G401.6 (cell line): ENCODE measurements around the gene INPP5A.
"Not testable (repeated sequence)": the region's sequence is repeated elsewhere in the genome, so short reads cannot be mapped to it uniquely, and the experiment has no call there.

Experiments
- FAIRE-seq: peaks from 2 replicates; lab custom pipeline; 2012; peaks lifted over from hg19 to GRCh38; lab: Jason Lieb, UNC

Gene INPP5A

DNA sequence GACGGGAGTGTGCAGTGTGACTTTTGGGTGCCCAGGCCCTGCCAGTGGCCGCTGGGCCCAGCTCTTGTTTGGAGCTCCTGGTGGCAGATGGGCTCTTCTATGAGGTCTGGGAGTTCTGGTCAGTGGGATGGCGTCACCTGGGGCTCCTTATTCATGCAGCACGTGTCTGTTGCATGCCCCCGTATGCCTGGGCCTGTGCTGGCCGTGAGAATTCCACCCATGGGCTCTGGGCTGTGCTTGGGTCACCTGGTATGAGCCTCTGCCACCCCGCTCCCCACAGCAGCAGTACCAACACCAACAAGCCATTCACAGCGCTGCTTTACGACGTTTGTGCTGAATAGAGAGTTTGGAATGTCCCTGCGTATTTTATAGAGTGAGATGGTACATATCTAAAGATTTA, 27.1 kb downstream of the INPP5A start:
- no peak for FAIRE-seq

DNA sequence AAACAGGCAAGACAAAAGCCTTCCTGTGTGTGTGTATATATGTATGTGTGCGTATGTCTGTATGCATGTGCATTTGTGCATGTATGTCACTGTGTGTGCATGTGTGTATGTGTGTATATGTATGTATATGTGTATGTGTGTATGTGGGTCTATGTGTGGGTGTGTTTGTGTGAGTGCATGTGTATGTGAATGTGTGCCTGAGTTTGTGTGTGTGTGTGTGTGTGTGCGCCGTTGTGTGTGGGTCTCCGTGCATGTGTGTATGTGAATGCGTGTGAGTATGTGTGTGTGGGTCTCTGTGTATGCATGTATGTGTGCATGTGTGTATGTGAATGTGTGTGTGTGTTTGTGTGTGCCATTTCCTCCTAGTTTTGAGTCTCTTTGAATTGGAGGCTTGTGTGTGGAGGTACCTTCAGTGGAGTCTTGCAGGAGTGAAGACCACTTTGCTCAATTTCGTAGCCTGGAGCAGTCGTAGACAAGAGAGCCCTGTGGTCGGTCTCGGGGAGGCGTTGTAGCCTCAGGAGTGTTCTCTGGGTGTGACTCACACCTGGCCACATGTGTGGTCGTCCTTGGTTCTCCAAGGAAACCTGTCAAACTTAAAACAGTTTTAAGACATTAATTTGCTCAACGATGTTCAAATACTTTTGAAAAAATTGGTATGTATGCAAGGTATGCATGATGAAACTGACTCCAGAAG, 28.1 kb downstream of the INPP5A start:
- FAIRE-seq: no peak

DNA sequence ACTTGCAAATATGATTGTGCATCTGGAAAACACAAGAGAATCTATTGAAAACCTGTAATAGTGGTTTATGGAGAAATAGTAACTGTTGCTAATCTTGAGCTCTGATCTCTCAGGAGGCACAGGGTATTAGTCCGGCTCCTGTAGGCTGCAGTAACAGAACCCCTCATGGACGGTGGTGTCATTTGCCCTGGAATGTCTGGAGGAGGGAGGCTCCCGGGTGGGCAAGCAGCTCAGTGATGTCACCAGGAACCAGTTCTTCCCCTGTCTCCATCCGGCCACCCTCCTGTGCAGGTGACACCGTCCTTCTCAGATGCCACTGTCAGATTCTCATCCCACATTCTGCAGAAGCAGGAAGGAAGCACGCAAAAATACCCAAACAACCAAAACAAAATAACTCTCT, 29.3 kb downstream of the INPP5A start:
- no peak for FAIRE-seq

DNA sequence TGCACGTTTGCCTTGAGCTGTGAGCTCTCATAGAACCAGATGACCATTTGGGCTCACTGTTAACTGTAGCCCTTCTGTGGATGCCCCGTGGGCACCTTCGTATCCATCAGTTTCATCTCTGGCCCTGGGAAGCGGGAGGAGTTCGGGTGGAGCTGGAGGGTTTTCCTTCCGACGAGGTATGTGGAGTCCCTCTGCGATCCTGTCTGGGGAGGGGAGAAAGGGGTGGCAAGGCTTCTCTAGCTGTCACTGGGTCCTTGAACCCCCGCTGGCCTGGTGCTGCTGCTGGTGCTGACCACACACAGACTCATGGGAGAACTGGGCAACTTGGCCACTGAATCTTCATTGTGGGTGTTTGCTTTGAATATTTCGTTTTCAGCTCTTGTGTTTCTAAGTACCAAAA, 32.7 kb downstream of the INPP5A start:
- FAIRE-seq: no peak

DNA sequence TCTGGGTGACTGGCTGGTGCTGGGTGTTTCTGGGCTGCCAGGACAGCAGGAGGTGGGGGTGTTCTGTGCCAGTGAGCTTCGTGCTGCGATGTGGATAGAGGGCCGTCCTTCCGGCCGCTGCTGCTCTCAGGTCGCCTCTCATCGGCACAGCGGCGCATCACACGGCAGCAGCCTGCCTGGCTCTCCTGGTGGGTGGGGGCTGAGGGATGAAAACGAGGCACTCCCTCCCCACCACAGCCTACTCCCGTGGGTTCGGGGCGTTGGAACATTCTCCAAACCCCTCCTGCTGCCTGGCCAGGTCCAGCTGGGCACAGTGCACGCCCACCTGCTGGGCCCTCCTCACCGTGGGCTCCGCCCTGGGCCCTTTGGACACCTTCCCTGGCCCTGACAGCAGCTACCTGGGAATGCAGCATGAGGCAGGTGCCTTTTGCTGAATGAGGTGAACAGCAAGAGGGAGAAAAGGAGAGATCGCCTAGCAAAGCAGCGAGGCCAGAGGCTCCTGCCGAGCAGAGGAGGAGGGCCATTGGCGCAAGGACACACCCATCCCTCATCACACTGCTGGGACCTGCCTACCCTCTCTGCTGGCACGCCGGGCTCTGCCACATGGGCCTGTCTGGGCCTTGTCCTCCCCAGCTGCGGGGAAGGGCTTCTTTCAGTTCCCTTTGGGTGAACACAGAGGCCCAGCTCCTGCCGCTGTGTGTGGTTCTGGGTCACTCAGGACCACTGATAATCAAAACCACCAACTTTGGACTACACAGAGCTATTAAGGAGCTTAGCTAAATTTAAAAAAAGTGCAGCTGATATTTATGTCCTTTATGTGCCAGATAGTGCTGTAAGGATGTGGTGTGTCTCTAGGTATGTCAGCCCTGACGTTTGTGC, 33.4 kb downstream of the INPP5A start:
- FAIRE-seq: no peak

DNA sequence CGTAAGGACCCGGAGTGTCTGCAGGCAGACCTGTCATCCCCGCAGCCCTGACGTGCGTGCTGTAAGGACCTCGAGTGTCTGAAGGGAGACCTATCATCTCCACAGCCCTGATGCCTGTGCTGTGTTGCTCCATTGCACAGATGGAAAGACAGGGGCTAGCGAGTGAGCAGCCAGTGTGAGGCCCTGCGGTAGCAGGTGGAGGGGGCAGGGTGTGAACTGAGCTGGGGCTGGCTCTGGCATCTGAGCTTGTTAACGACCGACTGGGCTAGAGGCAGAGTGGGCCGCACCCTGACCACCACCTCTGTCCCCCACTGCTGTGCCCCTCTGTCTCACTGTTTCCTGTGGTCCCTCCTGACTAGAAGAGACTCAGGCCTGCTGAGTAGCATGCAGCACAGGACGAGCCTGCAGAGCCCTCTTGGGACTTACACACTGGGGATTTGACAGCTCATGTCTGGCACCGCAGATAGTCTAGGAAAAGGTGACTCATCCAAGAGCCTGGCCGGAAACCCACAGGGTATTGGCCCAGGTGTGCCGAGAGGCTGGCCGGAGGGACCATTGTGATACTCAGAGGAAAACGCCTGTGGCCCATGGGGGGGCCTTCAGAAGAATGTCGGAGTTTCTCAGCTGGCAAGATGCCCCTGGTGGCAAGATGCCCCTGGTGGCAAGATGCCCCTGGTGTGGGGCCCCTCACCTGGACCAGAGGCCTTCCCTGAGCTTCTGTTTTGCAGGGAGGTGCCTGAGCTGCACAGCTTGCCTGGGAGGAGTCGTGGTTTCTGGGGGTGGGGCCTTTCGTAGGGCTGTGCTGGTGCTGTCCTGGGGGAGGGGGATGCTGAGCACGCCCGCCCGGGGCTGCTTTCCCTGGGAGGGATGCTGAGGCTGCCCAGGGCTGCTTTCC, 34.3 kb downstream of the INPP5A start:
- FAIRE-seq: no peak

DNA sequence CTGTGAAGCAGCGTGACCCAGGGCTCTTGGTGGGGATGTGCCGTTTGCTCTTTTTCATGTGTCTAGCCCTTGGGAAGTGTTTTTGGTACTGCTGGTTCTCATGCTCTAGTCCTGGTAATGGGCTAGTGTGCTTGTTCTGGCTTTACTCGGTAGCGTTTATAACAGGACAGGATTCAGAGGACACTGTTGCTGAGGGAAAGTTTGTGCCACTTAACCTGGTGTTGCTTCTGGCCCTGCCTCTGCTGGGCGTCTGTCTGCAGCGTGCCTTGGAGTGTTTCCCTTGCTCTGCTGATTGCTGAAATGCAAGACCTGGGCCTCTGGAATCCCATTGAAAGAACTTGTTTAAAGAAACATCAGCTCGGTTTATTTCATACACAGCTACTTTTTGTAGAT, 35.0 kb downstream of the INPP5A start:
- peak; percentile 93 for FAIRE-seq

DNA sequence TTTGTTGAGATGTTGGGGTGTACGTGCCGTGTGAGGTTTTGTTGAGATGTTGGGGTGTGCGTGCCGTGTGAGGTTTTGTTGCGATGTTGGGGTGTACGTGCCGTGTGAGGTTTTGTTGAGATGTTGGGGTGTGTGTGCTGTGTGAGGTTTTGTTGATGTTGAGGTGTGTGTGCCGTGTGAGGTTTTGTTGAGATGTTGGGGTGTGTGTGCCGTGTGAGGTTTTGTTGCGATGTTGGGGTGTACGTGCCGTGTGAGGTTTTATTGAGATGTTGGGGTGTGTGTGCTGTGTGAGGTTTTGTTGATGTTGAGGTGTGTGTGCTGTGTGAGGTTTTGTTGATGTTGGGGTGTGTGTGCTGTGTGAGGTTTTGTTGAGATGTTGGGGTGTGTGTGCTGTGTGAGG, 35.4 kb downstream of the INPP5A start:
- not testable (repeated sequence) for FAIRE-seq

DNA sequence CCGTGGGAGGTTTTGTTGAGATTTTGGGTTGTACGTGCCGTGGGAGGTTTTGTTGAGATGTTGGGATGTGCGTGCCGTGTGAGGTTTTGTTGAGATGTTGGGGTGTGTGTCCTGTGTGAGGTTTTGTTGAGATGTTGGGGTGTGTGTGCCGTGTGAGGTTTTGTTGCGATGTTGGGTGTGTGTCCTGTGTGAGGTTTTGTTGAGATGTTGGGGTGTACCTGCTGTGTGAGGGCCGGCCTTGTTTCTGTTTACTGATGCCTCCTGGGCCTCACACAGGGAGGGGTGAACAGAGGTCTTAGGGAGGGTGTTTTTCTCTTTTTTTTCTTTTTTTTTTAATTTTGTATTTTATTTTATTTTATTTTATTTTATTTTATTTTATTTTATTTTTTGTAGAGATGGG, 36.7 kb downstream of the INPP5A start:
- no peak for FAIRE-seq

DNA sequence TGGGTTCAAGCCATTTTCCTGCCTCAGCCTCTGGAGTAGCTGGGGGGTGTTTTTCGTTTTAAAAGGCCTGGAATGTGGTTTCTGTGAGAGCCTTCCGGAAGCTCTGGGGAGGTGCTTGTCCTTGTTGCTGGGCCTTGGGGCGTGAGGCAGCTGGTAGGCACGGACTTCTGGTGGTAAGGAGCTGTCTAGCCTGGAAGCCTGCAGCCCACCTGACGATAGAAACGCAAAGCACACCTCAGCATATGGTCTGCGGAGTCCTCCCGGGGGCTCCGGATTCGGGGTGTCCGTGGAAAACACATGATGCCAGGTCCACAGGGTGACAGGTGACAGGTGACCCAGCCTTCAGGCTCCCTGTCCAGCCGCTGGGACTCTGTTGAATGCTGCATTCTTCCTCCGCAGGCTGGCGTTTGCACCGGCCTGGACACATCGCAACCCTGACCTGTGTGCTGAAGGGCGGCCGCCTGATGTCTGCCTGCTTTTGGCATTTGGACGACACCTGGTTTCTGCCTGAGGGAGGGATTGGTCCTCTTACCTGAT, 37.3 kb downstream of the INPP5A start:
- FAIRE-seq: no peak

DNA sequence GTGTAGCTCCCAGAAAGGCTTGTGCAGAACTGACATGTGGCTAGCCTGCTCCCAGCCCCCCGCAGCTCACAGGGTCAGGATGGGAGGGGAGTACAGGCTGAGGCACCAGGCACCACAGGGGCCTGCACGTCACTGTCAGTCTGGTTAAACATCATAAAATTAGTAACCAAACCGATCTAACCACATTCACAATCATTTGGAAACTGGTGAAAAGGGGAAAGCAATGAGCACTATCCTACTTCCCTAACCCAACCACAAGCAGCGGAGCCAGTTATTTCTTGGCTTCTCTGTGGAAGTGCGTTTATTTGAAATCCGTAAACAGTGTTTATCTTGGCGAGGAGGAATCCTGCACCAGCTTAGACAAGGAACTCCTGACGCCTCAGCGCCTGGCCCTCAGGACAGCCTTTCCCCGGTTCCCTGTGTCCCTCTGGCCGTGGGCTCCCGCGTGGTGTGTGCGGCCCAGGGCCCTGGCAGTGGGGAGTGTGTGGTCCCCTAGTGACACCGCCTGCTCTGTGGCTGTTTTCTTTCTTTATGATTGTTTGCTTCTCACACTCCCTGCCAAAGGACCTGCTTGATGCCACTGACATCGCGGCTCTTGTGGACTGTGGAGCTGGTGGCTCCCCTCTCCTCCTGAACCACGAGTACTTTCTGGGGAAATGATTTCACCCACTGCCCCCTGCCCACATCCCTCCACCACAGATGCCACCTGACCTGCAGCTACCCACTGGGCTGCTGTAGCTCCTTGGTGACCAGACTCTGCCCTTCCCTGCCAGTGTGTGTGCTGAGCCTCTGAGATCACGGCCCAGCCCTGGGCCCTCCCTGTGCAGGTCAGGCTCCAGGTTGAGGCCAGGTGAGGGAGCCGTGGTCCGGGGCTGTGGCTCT, 38.0 kb downstream of the INPP5A start:
- no peak for FAIRE-seq

DNA sequence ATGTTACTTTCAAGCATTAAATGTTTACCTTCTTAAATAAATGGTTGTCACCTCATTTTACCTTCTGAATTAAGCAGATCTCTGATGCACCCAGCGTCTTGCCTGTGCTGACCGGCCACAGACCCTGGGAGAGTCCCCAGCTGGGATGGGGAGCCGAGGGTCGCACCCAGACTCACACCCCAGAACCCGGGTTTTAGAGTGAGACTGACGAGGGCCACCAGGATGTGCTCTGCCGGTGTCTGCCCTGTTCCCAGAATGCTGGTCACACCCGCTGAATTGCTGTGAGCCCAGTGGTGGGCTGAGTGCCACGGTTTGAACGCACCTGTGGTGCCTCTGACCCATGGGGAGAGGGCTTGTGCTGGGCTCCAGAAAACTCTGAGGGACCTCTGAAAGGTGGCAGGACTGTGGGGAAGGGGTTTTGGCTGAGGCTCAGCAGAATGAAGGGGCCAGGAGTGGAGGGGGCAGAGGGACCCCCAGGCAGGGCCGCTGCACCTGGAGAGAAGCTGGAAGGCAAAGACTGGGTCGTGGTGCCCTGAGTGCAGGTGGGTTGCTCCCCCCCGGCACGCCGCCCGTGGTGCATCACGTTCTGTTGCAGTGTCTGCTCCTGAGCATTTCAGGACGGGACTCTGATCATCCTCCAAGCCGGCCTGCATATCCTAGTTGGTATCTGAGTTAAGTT, 39.2 kb downstream of the INPP5A start:
- FAIRE-seq: no peak

DNA sequence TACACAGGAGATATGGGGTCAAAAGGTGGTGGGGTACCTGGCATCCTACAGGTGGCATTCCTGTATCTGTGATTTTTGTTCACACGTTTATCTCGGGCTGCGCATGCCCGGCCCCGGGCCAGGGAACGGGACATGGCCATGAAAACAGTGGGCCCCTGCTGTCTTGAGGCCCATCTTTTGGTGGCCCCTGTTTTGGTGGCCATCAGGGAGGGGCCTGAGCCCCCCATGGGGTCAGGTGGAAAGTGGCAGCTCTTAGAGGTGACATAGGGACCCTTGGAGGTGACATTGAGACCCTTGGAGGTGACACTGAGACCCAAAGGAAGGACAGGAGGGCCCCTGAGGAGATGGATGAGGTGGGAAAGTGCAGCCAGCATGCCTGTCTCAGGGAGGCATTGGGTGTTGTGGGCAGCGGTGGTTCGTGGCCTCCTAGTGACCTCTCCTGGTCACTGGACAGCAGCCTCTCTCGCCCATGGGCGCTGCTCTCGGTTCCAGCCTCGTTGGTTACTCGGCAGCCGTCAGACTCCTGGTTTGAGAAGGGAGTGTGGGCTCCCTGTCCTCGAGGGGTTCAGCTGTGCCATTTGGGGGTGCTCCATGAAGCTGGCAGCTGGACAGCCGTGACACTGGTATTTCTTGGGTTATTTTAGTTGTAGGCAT, 39.9 kb downstream of the INPP5A start:
- no peak for FAIRE-seq

DNA sequence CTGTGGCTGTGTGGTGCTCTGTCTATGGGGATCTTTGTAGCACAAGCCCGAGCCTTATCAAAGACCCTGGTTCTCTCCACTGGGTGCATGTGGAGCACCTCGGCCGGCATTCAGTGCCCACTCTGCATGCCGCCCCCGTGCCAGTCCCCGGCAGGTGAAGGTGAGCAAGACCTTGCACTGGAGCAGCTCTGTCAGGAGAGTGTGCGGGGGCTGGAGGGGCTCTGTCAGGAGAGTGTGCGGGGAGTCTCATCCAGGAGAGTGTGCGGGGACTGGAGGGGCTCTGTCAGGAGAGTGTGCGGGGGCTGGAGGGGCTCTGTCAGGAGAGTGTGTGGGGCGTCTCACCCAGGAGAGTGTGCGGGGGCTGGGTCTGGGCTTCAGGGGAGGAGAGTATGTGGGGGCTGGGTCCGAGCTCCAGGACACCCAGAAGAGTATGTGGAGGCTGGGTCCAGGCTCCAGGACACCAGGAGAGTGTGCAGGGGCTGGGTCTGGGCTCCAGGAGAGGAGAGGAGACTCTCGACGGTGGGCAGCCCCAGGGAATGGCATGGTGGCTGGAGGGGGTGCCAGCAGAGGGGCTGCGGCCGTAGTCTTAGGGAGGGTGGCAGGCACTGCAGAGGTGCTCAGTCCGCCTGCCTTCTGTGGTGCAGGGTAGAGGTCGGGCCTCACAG, 40.8 kb downstream of the INPP5A start:
- FAIRE-seq: no peak

DNA sequence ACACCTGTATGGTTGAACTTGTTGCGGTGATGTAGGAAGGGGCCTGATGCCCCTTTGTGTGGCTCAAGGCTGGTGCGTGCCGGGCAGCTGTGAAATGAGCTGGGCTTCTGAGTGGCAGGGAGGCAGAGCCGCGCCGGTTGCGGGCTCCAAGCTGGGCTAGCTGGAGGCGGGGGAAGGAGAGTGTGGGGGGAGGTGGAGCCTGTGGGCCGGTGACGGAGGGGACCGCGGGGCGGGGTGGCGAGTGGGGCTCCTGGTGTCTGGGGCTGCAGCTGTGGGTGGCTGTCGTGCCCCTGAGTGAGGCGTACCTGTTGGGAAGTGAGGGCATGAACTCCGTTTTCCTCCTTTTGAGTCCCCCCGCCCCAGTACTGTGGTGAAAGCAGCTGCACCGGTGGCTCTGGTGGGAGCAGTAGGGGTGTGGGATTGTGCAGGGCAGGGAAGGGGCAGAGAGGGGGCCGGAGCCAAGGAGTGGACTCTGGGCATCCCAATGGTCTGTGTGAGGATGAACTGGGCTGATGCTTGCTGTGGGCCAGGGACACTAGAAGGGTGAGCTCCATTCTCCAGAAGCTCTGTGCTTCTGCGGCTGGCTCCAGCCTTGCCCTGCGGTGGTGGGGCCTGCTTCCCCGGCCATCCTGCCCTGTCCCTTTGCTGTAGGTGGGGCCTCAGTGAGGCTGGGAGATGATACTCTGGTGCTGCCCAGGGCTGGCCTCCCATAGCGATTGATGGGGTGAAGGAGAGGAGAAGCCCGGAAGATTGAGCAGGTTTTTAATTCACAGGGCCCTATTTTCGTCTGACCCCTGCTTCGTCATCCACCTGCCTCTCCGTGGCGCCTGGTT, 41.7 kb downstream of the INPP5A start:
- FAIRE-seq: no peak

DNA sequence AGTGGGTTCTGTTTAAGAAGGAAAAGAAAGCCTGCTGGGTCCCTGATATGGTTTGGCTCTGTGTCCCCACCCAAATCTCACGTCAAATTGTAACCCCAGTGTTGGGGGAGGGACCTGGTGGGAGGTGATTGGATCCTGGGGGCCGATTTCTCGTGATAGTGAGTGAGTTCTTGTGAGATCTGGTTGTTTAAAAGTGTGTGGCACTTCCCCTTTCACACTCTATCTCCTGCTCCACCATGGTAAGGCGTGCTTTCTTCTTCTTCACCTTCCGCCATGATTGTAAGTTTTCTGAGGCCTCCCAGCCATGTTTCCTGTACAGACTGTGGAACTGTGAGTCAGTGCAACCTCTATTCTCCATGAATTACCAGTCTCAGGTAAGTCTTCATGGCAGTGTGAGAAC, 42.6 kb downstream of the INPP5A start:
- FAIRE-seq: no peak

DNA sequence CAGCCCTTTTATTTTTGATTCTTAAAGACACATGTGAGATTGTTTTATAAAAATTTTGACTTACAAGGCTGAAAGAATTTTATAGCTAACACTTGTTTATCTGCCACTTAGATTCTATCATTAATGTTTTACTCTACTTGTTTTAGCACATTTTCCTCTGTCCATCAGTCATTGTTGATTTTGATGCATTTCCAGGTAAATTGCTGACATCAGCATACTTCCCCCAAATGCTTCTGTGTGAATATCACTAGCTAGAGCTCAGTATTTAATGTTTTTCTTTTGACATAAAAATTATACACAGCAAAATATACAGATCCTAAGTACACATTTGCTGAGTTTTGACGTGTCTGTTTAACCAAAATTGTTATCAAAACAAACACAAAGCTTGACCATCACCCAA, 43.0 kb downstream of the INPP5A start:
- no peak for FAIRE-seq

DNA sequence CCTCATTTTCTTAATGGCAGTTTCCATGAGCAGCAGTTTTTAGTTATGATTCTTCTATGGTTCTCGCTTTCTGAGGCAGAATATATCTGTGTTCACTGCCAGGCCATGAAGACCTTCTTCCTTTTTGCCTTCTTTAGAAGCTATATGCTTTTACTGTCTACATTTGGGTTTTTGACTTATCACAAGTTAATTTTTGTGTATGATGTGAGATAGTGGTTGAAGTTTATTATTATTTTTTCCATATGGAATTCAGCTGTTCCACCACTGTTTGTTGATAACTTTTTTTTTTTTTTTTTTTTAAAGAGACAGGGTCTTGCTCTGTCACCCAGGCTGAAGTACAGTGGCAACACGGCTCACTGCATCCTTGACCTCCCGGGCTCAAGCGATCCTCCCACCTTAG, 44.5 kb downstream of the INPP5A start:
- FAIRE-seq: no peak

DNA sequence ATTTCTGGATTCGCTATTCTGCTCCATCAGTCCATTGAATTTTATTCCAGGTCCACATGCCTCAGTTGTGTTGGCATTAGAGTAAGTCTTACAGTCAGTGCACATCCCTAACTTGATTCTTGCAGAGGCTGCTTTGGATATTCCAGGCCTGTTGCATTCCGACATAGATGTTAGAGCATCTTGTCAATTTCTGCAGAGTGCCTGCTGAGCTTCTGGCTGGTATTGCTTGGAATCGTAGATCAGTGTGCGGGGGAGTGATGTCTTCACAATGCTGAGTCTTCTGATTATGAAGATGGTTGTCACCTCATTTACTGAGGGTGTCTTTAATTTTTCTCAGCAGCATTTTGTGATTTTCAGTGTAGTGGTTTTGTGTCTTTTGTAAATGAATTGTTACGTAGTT, 45.2 kb downstream of the INPP5A start:
- FAIRE-seq: no peak
